ENCODE results near the gene SCGB3A1.

Gene SCGB3A1

DNA sequence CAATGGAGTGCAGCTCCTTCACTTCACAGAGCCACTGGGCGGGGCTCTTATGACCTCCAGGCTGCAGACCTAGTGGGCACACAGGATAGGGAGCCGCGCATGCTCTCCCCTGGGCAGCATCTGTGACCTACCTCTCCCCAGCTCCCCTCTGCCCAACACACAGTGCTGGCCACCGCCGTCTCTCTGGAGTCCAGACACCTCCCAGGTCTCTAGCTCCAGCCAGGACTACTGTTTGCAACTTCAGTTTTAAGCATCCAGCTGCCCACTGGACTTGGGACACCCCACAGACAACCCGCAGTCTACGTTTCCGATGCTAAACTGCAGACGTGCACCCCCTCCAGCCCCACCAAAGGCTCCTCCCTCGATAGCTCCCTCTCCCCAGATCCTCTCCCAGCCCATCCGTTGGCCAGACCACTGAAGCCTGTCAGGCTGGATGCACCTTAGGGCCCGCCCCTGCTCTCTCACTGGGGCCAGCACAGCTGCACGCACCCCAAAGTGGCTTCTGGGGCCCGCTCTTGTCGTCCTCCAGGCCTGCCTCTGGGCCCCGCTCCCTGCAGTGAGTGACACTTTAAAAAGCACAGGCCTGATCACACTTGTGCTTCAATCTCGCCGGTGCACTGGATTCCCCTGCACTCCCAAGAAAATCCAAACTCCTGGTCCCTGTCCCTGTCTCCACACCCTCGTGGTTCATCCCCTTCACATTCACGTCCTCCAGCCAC is 46.8 kb upstream of the SCGB3A1 start:
- no peak for TF ChIP-seq REST (IDR thresholded peaks at IDR 0.05; ENCODE audit: insufficient read depth in 1 of 2, low read depth in 2 of 2, low read length in 2 of 2)
- no peak for TF ChIP-seq FOXP2 (optimal IDR thresholded peaks at IDR 0.05; ENCODE audit: borderline replicate concordance, extremely low read depth, extremely low read length, insufficient read depth)
- no peak for TF ChIP-seq SIN3A (IDR thresholded peaks at IDR 0.05; ENCODE audit: borderline replicate concordance, insufficient read depth, low read length)
- TF ChIP-seq POLR2AphosphoS5 (IDR thresholded peaks at IDR 0.05; ENCODE audit: low read depth, low read length) = no peak
- TF ChIP-seq TAF1 (IDR thresholded peaks at IDR 0.05; ENCODE audit: borderline replicate concordance, insufficient read depth, low read length) = no peak

DNA sequence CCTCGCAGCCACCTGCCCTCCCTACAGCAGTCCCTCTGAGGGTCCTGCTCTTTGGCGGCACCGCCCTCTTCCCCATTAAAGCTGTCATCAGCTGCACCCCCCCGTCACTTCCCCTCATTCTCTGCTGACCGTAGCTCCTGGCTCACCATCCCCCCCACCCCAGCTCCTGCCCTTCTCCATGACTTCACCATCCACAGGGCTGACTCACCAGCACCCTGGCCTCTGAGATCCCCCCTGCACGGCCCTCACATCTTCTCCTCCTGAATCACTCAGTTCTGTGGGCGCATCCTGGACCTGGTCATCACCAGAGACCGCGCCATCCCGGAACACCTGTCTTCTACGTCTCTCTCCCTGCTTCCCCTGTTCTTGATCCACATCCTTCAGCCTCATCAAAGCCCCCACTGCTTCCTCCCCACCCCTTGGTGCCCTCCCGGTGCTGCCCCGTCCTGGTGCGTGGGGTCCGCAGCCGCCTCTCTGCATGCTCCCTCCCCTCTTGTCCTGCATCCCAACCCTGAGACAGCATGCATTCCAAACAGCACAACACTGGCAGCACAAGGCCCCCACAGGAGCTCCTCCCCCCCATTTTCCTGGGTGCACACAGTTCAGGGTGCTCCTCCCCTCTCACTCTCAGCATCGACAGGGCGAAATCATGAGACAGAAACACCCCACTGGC is 45.2 kb upstream of the SCGB3A1 start:
- TF ChIP-seq SIN3A (IDR thresholded peaks at IDR 0.05; ENCODE audit: borderline replicate concordance, insufficient read depth, low read length) = no peak
- TF ChIP-seq REST (IDR thresholded peaks at IDR 0.05; ENCODE audit: insufficient read depth in 1 of 2, low read depth in 2 of 2, low read length in 2 of 2) = no peak
- TF ChIP-seq FOXP2 (optimal IDR thresholded peaks at IDR 0.05; ENCODE audit: borderline replicate concordance, extremely low read depth, extremely low read length, insufficient read depth) = no peak
- no peak for TF ChIP-seq POLR2AphosphoS5 (IDR thresholded peaks at IDR 0.05; ENCODE audit: low read depth, low read length)
- TF ChIP-seq TAF1 (IDR thresholded peaks at IDR 0.05; ENCODE audit: borderline replicate concordance, insufficient read depth, low read length) = no peak

GRCh38 chr5:180636016-180636402 is 44.7 kb upstream of the SCGB3A1 start:
- TF ChIP-seq SIN3A (IDR thresholded peaks at IDR 0.05; ENCODE audit: borderline replicate concordance, insufficient read depth, low read length) (no peak), FOXP2 (optimal IDR thresholded peaks at IDR 0.05; ENCODE audit: borderline replicate concordance, extremely low read depth, extremely low read length, insufficient read depth) (no peak), REST (IDR thresholded peaks at IDR 0.05; ENCODE audit: insufficient read depth in 1 of 2, low read depth in 2 of 2, low read length in 2 of 2) (no peak), POLR2AphosphoS5 (IDR thresholded peaks at IDR 0.05; ENCODE audit: low read depth, low read length) (no peak), TAF1 (IDR thresholded peaks at IDR 0.05; ENCODE audit: borderline replicate concordance, insufficient read depth, low read length) (no peak)

GRCh38 chr5:180633283-180634177 is 42.2 kb upstream of the SCGB3A1 start:
- no peak for TF ChIP-seq POLR2AphosphoS5 (IDR thresholded peaks at IDR 0.05; ENCODE audit: low read depth, low read length)
- TF ChIP-seq FOXP2 (optimal IDR thresholded peaks at IDR 0.05; ENCODE audit: borderline replicate concordance, extremely low read depth, extremely low read length, insufficient read depth) = no peak
- TF ChIP-seq REST (IDR thresholded peaks at IDR 0.05; ENCODE audit: insufficient read depth in 1 of 2, low read depth in 2 of 2, low read length in 2 of 2) = no peak
- TF ChIP-seq SIN3A (IDR thresholded peaks at IDR 0.05; ENCODE audit: borderline replicate concordance, insufficient read depth, low read length) = no peak
- no peak for TF ChIP-seq TAF1 (IDR thresholded peaks at IDR 0.05; ENCODE audit: borderline replicate concordance, insufficient read depth, low read length)

Measured in PFSK-1 (cell line).